GM12878 (cell line): ENCODE data around the gene MBD3. TPM values are rescaled to one million over a fixed set of nuclear protein-coding genes. Genes with fewer than 3 reads are reported as not detected.

ENCODE experiments used
- ATAC-seq: fragments of 200-7000 bp; cut with Tn5 transposase; 3 replicates; pipeline ENCODE4 v1.9.1; 2020; ENCODE audit warnings: mild to moderate bottlenecking, moderate library complexity
- BruUV-seq: library from RNA; stranded (reverse); fragments of 400-500 nt; replicated peaks from 2 replicates; lab custom pipeline; 2021; lab: Mats Ljungman, UMichigan
- CTCF ChIA-PET: fragments of 300-600 bp; sonication (Branson Sonifier 250); formaldehyde crosslinking; extraction: SDS; loops from one replicate; lab custom pipeline; 2021; ENCODE audit warnings: inconsistent platforms; lab: Yijun Ruan, JAX
- POLR2A ChIA-PET: fragments of 350-600 bp; formaldehyde crosslinking; extraction: SDS; loops from one replicate; lab custom pipeline; 2021; ENCODE audit warnings: inconsistent platforms; lab: Charles Lee
- RAD21 ChIA-PET: fragments of 300-600 bp; sonication (Branson Sonifier 250); formaldehyde crosslinking; loops from one replicate; lab custom pipeline; 2023; ENCODE audit warnings: antibody characterized with exemption; ENCODE audit not compliant: unreplicated experiment; lab: Charles Lee
- SMC1A ChIA-PET: fragments of 300-600 bp; sonication (Branson Sonifier 250); formaldehyde crosslinking; loops from one replicate; lab custom pipeline; 2023; ENCODE audit not compliant: unreplicated experiment, uncharacterized antibody; lab: Charles Lee
- DNase-seq: peaks from one replicate; pipeline ENCODE4 v3.0.0-alpha.2; 2011; ENCODE audit warnings: low read depth, low spot score
- FAIRE-seq: peaks from 3 replicates; lab custom pipeline; 2011; peaks lifted over from hg19 to GRCh38; lab: Jason Lieb, UNC
- H2AFZ ChIP-seq: 2 replicates; pipeline ENCODE4 v1.6.0; 2011; ENCODE audit warnings: low read depth, low read length, control low read depth; ENCODE audit not compliant: control insufficient read depth
- H3K27ac ChIP-seq: 2 replicates; pipeline ENCODE4 v1.5.1; 2011; ENCODE audit warnings: control low read depth; ENCODE audit not compliant: control insufficient read depth, insufficient read depth
- H3K27me3 ChIP-seq, 2 experiments: replicated peaks in 1 of 2; 2 replicates each; pipeline versions ENCODE4 v1.6.0 to v1.6.1; 2011; ENCODE audit warnings: low read length in 1 of 2; ENCODE audit not compliant: control insufficient read depth in 2 of 2, insufficient read depth in 2 of 2
- H3K36me3 ChIP-seq, 2 experiments: 2 replicates each; pipeline ENCODE4 v1.5.1; 2011; ENCODE audit warnings: low read length in 1 of 2; ENCODE audit not compliant: control insufficient read depth in 2 of 2, insufficient read depth in 2 of 2
- H3K4me1 ChIP-seq: 2 replicates; pipeline ENCODE4 v1.6.1; 2011; ENCODE audit warnings: mild to moderate bottlenecking, low read length, moderate library complexity, mixed read lengths; ENCODE audit not compliant: control insufficient read depth, insufficient read depth
- H3K4me2 ChIP-seq: 2 replicates; pipeline ENCODE4 v1.6.0; 2011; ENCODE audit warnings: control low read depth; ENCODE audit not compliant: control insufficient read depth, insufficient read depth
- H3K4me3 ChIP-seq: fragments of 200-600 bp; sonication (generic); 2 replicates; pipeline ENCODE4 v1.5.1; 2016
- H3K79me2 ChIP-seq: 2 replicates; pipeline ENCODE4 v1.6.0; 2011; ENCODE audit warnings: low read length; ENCODE audit not compliant: control insufficient read depth, insufficient read depth
- H3K9ac ChIP-seq: 2 replicates; pipeline ENCODE4 v1.8.0; 2011; ENCODE audit warnings: low read length, control low read depth, mixed read lengths; ENCODE audit not compliant: control insufficient read depth, insufficient read depth
- H3K9me3 ChIP-seq: replicated peaks from 3 replicates; pipeline ENCODE4 v1.5.1; 2011; ENCODE audit warnings: mild to moderate bottlenecking, low read length; ENCODE audit not compliant: control insufficient read depth, insufficient read depth
- H4K20me1 ChIP-seq: 2 replicates; pipeline ENCODE4 v1.6.0; 2011; ENCODE audit not compliant: control insufficient read depth, insufficient read depth
- BMI1 ChIP-seq: fragments of 450-650 bp; IDR thresholded peaks from 2 replicates; pipeline ENCODE4 v1.6.1; 2016; ENCODE audit warnings: mild to moderate bottlenecking, moderate library complexity, borderline replicate concordance
- HCFC1 ChIP-seq: fragments of 150-350 bp; IDR thresholded peaks from 2 replicates; pipeline ENCODE4 v1.6.1; 2014; ENCODE audit warnings: low read length
- IKZF2 ChIP-seq, 2 experiments: fragments of 450-650 bp; IDR thresholded peaks; 2 replicates each; pipeline ENCODE4 v1.6.1; 2017; ENCODE audit warnings: mild to moderate bottlenecking in 2 of 2, moderate library complexity in 2 of 2
- MXI1 ChIP-seq: fragments of 150-350 bp; IDR thresholded peaks from 2 replicates; pipeline ENCODE4 v1.6.1; 2011; ENCODE audit warnings: low read depth, mild to moderate bottlenecking, inconsistent platforms, low read length, improper control_type of control experiment
- POLR2A ChIP-seq: IDR thresholded peaks from 2 replicates; pipeline ENCODE4 v1.6.1; 2011; ENCODE audit warnings: low read depth, mild to moderate bottlenecking, low read length
- SP1 ChIP-seq: IDR thresholded peaks from one replicate; pipeline ENCODE4 v1.6.1; 2011; ENCODE audit warnings: low read depth, low read length
- SUPT20H ChIP-seq: IDR thresholded peaks from 2 replicates; pipeline ENCODE4 v1.6.1; 2011; ENCODE audit warnings: low read depth, mild to moderate bottlenecking, low read length, moderate library complexity, borderline replicate concordance; ENCODE audit not compliant: control insufficient read depth
- ZNF24 ChIP-seq: fragments of 450-650 bp; IDR thresholded peaks from 2 replicates; pipeline ENCODE4 v1.6.1; 2017; ENCODE audit warnings: antibody characterized with exemption, mild to moderate bottlenecking
- ZNF622 ChIP-seq: fragments of 450-650 bp; IDR thresholded peaks from 2 replicates; pipeline ENCODE4 v1.6.1; 2017; ENCODE audit warnings: mild to moderate bottlenecking, inconsistent platforms
- WGBS: methylation state at CpG from one replicate; pipeline ENCODE4 v1.1.6; 2016; ENCODE audit warnings: low lambda C conversion rate; ENCODE audit not compliant: insufficient replicate concordance, insufficient coverage; ENCODE audit errors: missing lambda C conversion rate; 5-methylcytosine and 5-hydroxymethylcytosine counted together
- in situ Hi-C: fragments of 300-500 bp; cut with MboI; formaldehyde crosslinking; loops from 9 replicates; pipeline ENCODE4 v1.14.3; 2018; ENCODE audit warnings: mixed read lengths
- intact Hi-C: fragments of 100-400 bp; cut with micrococcal nuclease; formaldehyde crosslinking; loops from one replicate; pipeline ENCODE4 v1.14.2; 2022; ENCODE audit not compliant: unreplicated experiment
- polyA plus RNA-seq, 11 experiments: library from polyadenylated mRNA; depleted of rRNA in 4 of 11; unstranded in 6 of 11; stranded (reverse) in 5 of 11; fragments of >200 nt; fragmentation: Nextera tagmentation in 4 of 11; fragmentation: Illumina TruSeq in 1 of 11; extraction: Ambion mirVana in 4 of 11; extraction: Trizol in 1 of 11; gene quantifications; 1 replicate in 1 of 11; 2 replicates in 10 of 11; pipeline versions ENCODE4 v1.2.1 to v1.2.3, GENCODE V29; 2011 to 2016; ENCODE audit warnings: inconsistent platforms in 2 of 11, missing spikeins in 2 of 11, low read depth in 1 of 11
- total RNA-seq, 4 experiments: library from RNA; depleted of rRNA in 3 of 4; stranded (reverse); fragments of >200 nt in 3 of 4; fragmentation: Illumina TruSeq in 1 of 4; extraction: Trizol in 1 of 4; gene quantifications; 2 replicates each; pipeline versions ENCODE4 v1.2.1 to v1.2.3, GENCODE V29; 2013 to 2021
- TF ChIP-seq, protein P1 (sequence below): fragments of 450-650 bp; IDR thresholded peaks from 2 replicates; pipeline ENCODE4 v1.6.1; 2016; ENCODE audit warnings: mild to moderate bottlenecking, moderate library complexity, borderline replicate concordance

The MBD3 gene
- total and polyA plus RNA-seq, 10 of the 15 experiments (the other 5 are each of a cell fraction or from before 2014, with no cell fraction given), result 0.13 to 107 (median 21.9) TPM

DNA sequence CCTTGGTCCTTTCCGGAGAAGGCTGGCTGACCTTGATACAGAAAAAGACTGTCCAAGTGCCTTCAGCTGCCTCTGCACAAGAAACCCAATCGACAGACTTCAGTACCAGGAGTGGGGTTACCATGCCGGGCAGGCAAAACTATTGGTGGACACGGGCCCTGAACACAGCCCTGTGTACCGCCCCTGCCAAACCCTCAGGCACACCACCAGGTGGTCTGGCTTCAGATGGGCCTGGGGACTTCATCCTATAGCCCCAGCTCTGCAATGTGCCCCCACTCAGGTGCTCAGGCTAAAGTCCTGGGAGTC lies 42.2 kb upstream of the MBD3 start:
- no peak overlapping the region for H2AFZ ChIP-seq
- RAD21 ChIA-PET, result no interaction called here
- no peak overlapping the region for H3K27ac ChIP-seq
- peaks cover 20% of the 10 kb centered on the region for H3K79me2 ChIP-seq
- no peak for ATAC-seq
- no TSS peak for BruUV-seq
- no peak overlapping the region for H3K4me3 ChIP-seq
- POLR2A ChIA-PET, result no interaction called here
- no peaks in the 10 kb centered on the region for H3K4me1 ChIP-seq
- no peak overlapping the region for H3K4me2 ChIP-seq
- peaks cover 37 to 48% of the 10 kb centered on the region in 2 experiments for H3K36me3 ChIP-seq
- TF ChIP-seq POLR2A (0 out of 2 replicates have a peak, but pooled peaks have one; percentile 12), ZNF622 (no peak), SUPT20H (no peak)
- TF ChIP-seq, all 136 proteins: peak for 1
- no peak overlapping the region for H3K9ac ChIP-seq
- no peaks in the 10 kb centered on the region; the same call in 2 of the 3 replicates for H3K9me3 ChIP-seq
- WGBS, result 98% methylated on average over 5 of the region's 5 CpGs
- no peaks in the 10 kb centered on the region for H3K27me3 ChIP-seq
- DNase-seq, result no peak
- no peak for FAIRE-seq
- in situ Hi-C loops, result no loop called here
- peaks cover 8% of the 10 kb centered on the region for H4K20me1 ChIP-seq
- ChIA-PET CTCF (interaction anchor here (1.5 kb wide), 1 partner anchor 191 kb away, joined by 3 read pairs; no protein-coding TSS in a partner anchor), SMC1A (no interaction called here)
- intact Hi-C loops, result no loop called here

DNA sequence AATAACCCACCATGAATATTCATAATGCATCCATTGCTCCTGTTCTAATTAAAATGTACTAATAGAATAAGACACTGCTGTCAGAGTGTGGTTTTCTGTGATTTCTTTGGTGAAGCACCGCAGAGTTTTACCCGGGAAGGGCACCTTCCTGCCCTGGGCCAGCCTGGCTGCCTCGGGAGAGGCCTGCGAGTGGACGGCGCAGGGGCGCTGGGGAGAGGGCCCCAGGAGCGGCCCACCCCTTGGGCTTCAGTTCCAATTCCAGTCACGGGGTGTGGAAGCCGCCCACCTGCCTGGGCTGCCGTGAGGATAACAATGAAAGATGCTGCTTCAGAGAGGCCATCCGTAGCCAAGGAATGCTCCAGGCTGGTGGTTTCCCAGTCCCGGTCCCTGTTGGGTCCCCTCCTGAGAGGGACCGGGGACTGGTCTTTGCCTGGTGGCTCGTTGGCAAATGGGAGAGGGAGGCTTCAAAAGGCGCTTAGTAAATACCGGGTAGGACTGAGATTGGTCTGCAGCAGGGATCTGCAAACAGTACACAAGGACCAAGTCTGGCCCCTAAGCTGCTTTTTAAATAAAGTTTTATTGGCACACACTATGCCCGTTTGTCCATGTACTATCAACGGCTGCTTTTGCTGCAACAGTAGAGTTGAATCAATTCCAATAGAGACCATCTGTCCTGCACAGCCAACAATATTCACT lies 41.7 kb upstream of the MBD3 start:
- Histone ChIP-seq H4K20me1 (peaks cover 12% of the 10 kb centered on the region), H3K27ac (no peak overlapping the region), H3K27me3 (no peaks in the 10 kb centered on the region), H3K9me3 (no peaks in the 10 kb centered on the region; the same call in 2 of the 3 replicates), H3K4me1 (no peaks in the 10 kb centered on the region), H3K36me3 (peaks cover 32 to 49% of the 10 kb centered on the region in 2 experiments), H3K79me2 (peaks cover 16% of the 10 kb centered on the region), H2AFZ (no peak overlapping the region), H3K9ac (no peak overlapping the region), H3K4me3 (no peak overlapping the region), H3K4me2 (no peak overlapping the region)
- ChIA-PET SMC1A (no interaction called here), POLR2A (no interaction called here), RAD21 (no interaction called here), CTCF (interaction anchor here (1.5 kb wide), 1 partner anchor 192 kb away, joined by 3 read pairs; no protein-coding TSS in a partner anchor)
- in situ Hi-C loops, result no loop called here
- BruUV-seq, result no TSS peak
- intact Hi-C loops, result no loop called here
- TF ChIP-seq BMI1 (no peak), HCFC1 (no peak), ZNF24 (no peak), SP1 (no peak), MXI1 (no peak), IKZF2 (IDR thresholded peaks at IDR 0.05) (no peak)
- TF ChIP-seq, protein P1, sequence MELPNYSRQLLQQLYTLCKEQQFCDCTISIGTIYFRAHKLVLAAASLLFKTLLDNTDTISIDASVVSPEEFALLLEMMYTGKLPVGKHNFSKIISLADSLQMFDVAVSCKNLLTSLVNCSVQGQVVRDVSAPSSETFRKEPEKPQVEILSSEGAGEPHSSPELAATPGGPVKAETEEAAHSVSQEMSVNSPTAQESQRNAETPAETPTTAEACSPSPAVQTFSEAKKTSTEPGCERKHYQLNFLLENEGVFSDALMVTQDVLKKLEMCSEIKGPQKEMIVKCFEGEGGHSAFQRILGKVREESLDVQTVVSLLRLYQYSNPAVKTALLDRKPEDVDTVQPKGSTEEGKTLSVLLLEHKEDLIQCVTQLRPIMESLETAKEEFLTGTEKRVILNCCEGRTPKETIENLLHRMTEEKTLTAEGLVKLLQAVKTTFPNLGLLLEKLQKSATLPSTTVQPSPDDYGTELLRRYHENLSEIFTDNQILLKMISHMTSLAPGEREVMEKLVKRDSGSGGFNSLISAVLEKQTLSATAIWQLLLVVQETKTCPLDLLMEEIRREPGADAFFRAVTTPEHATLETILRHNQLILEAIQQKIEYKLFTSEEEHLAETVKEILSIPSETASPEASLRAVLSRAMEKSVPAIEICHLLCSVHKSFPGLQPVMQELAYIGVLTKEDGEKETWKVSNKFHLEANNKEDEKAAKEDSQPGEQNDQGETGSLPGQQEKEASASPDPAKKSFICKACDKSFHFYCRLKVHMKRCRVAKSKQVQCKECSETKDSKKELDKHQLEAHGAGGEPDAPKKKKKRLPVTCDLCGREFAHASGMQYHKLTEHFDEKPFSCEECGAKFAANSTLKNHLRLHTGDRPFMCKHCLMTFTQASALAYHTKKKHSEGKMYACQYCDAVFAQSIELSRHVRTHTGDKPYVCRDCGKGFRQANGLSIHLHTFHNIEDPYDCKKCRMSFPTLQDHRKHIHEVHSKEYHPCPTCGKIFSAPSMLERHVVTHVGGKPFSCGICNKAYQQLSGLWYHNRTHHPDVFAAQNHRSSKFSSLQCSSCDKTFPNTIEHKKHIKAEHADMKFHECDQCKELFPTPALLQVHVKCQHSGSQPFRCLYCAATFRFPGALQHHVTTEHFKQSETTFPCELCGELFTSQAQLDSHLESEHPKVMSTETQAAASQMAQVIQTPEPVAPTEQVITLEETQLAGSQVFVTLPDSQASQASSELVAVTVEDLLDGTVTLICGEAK, result peak; percentile 84
- 93% methylated on average over 19 of the region's 19 CpGs for WGBS
- no peak for ATAC-seq
- no peak for DNase-seq
- no peak for FAIRE-seq
